K562 (cell line): ENCODE data around the gene CRYM. TPM values are rescaled to one million over a fixed set of nuclear protein-coding genes. Genes with fewer than 3 reads are reported as not detected.
A peak's percentile ranks its signal among the peaks of the same experiment; 100 is the strongest.

ENCODE experiments used
- ATAC-seq: fragments of 200-7000 bp; cut with Tn5 transposase; 3 replicates; pipeline ENCODE4 v1.9.1; 2020; ENCODE audit warnings: moderate library complexity
- BruUV-seq: library from RNA; stranded (reverse); fragments of 400-500 nt; replicated peaks from 2 replicates; lab custom pipeline; 2021; lab: Mats Ljungman, UMichigan
- CTCF ChIA-PET: fragments of 300-600 bp; formaldehyde crosslinking; extraction: SDS; loops from one replicate; lab custom pipeline; 2021; ENCODE audit warnings: low intra/inter-chr PET ratio; lab: Yijun Ruan, JAX
- POLR2A ChIA-PET: fragments of 300-600, 350-650 bp; sonication (Branson Sonifier 250); formaldehyde crosslinking; extraction: SDS; loops from one replicate; lab custom pipeline; 2021; ENCODE audit warnings: antibody characterized with exemption, inconsistent platforms; lab: Yijun Ruan, JAX
- DNase-seq, 4 experiments: peaks; one replicate each; pipeline versions ENCODE4 v3.0.0 to v3.0.0-alpha.2; 2011 to 2018; ENCODE audit warnings: low spot score in 3 of 4, mixed read lengths in 3 of 4; ENCODE audit errors: extremely low read depth in 1 of 4
- FAIRE-seq: peaks from 2 replicates; lab custom pipeline; 2011; peaks lifted over from hg19 to GRCh38; lab: Jason Lieb, UNC
- H2AFZ ChIP-seq: 2 replicates; pipeline ENCODE4 v1.6.0; 2011; ENCODE audit warnings: low read depth, low read length, control low read depth, inconsistent platforms
- H3K27ac ChIP-seq: fragments of 200-600 bp; 3 replicates; pipeline ENCODE4 v1.8.0; 2011; ENCODE audit warnings: low read depth, mild to moderate bottlenecking, control low read depth, inconsistent platforms, low read length, moderate library complexity, mixed read lengths; ENCODE audit errors: extremely low read depth
- H3K27me3 ChIP-seq, 2 experiments: fragments of 300-600 bp in 1 of 2; 2 replicates in 1 of 2; 3 replicates in 1 of 2; pipeline versions ENCODE4 v1.6.0 to v1.8.0; 2011; ENCODE audit warnings: inconsistent platforms in 2 of 2, low read length in 2 of 2, mild to moderate bottlenecking in 1 of 2, mixed read lengths in 1 of 2, moderate library complexity in 1 of 2; ENCODE audit not compliant: control insufficient read depth in 2 of 2, insufficient read depth in 2 of 2
- H3K36me3 ChIP-seq: fragments of 300-600 bp; 3 replicates; pipeline ENCODE4 v1.8.0; 2011; ENCODE audit warnings: mild to moderate bottlenecking, low read length, inconsistent platforms; ENCODE audit not compliant: control insufficient read depth, insufficient read depth
- H3K4me1 ChIP-seq, 2 experiments: fragments of 200-600 bp in 1 of 2; replicated peaks in 1 of 2; 2 replicates in 1 of 2; 3 replicates in 1 of 2; pipeline versions ENCODE4 v1.5.1 to v1.8.0; 2011; ENCODE audit warnings: inconsistent platforms in 2 of 2, low read length in 2 of 2, mild to moderate bottlenecking in 1 of 2, mixed read lengths in 1 of 2, moderate library complexity in 1 of 2; ENCODE audit not compliant: control insufficient read depth in 2 of 2, insufficient read depth in 2 of 2
- H3K4me2 ChIP-seq: 2 replicates; pipeline ENCODE4 v1.6.1; 2011; ENCODE audit warnings: low read length, control low read depth, inconsistent platforms, mixed read lengths; ENCODE audit not compliant: insufficient read depth
- H3K4me3 ChIP-seq: fragments of 200-600 bp; sonication (generic), shearing (Covaris generic); 2 replicates; pipeline ENCODE4 v1.5.1; 2016; ENCODE audit warnings: control low read depth, inconsistent platforms
- H3K79me2 ChIP-seq: fragments of 200-600 bp; 3 replicates; pipeline ENCODE4 v1.8.0; 2011; ENCODE audit warnings: low read length, inconsistent platforms; ENCODE audit not compliant: control insufficient read depth, insufficient read depth
- H3K9ac ChIP-seq, 2 experiments: 2 replicates each; pipeline versions ENCODE4 v1.6.0 to v1.6.1; 2011; ENCODE audit warnings: low read depth in 2 of 2, low read length in 2 of 2, control low read depth in 1 of 2, inconsistent platforms in 1 of 2, mild to moderate bottlenecking in 1 of 2, mixed read lengths in 1 of 2; ENCODE audit not compliant: insufficient read depth in 1 of 2
- H3K9me1 ChIP-seq: one replicate; pipeline ENCODE4 v1.6.0; 2011; ENCODE audit warnings: inconsistent platforms, mild to moderate bottlenecking, low read length, moderate library complexity; ENCODE audit not compliant: control insufficient read depth, insufficient read depth
- H3K9me3 ChIP-seq: replicated peaks from 2 replicates; pipeline ENCODE4 v1.5.1; 2011; ENCODE audit warnings: low read depth, low read length, inconsistent platforms; ENCODE audit not compliant: control insufficient read depth, insufficient read depth
- H4K20me1 ChIP-seq: replicated peaks from 2 replicates; pipeline ENCODE4 v1.6.1; 2011; ENCODE audit warnings: low read length, inconsistent platforms, mixed read lengths; ENCODE audit not compliant: control insufficient read depth, insufficient read depth
- CBX2 ChIP-seq: fragments of 200-600 bp; sonication (generic); IDR thresholded peaks from one replicate; pipeline ENCODE4 v1.6.1; 2012; ENCODE audit warnings: mild to moderate bottlenecking, low read length, inconsistent platforms; ENCODE audit not compliant: insufficient read depth, poor library complexity, severe bottlenecking
- FOXJ2 ChIP-seq: fragments of 200-800 bp; sonication (Bioruptor generic); IDR thresholded peaks from 2 replicates; pipeline ENCODE4 v1.6.1; 2016; ENCODE audit warnings: missing genetic modification characterization, missing compliant biosample characterization
- JUN ChIP-seq, 2 experiments: sonication (generic) in 1 of 2; formaldehyde crosslinking in 1 of 2; IDR thresholded peaks; 2 replicates each; pipeline versions ENCODE4 v1.6.1 to v1.8.0; 2012 to 2022; ENCODE audit warnings: borderline replicate concordance in 2 of 2, mild to moderate bottlenecking in 2 of 2, improper control_type of control experiment in 1 of 2, low read depth in 1 of 2, low read length in 1 of 2, missing genetic modification reagents in 1 of 2
- MAFF ChIP-seq: IDR thresholded peaks from 2 replicates; pipeline ENCODE4 v1.6.1; 2012; ENCODE audit warnings: low read length, improper control_type of control experiment
- MTA2 ChIP-seq: fragments of 450-650 bp; IDR thresholded peaks from 2 replicates; pipeline ENCODE4 v1.6.1; 2016; ENCODE audit warnings: low read depth
- NRF1 ChIP-seq, 2 experiments: fragments of 450-650 bp; IDR thresholded peaks in 1 of 2; conservative IDR thresholded peaks in 1 of 2; 2 replicates each; pipeline ENCODE4 v1.6.1; 2014; ENCODE audit warnings: mild to moderate bottlenecking in 2 of 2
- PHB2 ChIP-seq: fragments of 450-650 bp; IDR thresholded peaks from 2 replicates; pipeline ENCODE4 v1.6.1; 2017; ENCODE audit warnings: low read depth
- TOE1 ChIP-seq, 2 experiments: fragments of 450-650 bp in 1 of 2; sonication (generic) in 1 of 2; formaldehyde crosslinking in 1 of 2; IDR thresholded peaks; 2 replicates each; pipeline versions ENCODE4 v1.7.1 to v1.8.0; 2016 to 2022; ENCODE audit warnings: borderline replicate concordance in 2 of 2, mild to moderate bottlenecking in 2 of 2, antibody characterized with exemption in 1 of 2, inconsistent platforms in 1 of 2, low read depth in 1 of 2, missing genetic modification reagents in 1 of 2, moderate library complexity in 1 of 2
- XRCC5 ChIP-seq: fragments of 200-400 bp; formaldehyde crosslinking; IDR thresholded peaks from 2 replicates; pipeline ENCODE4 v1.6.1; 2017; ENCODE audit warnings: low read depth, mild to moderate bottlenecking, low read length
- ZNF316 ChIP-seq: fragments of 450-650 bp; IDR thresholded peaks from 2 replicates; pipeline ENCODE4 v1.6.1; 2016
- ZNF507 ChIP-seq: conservative IDR thresholded peaks from 2 replicates; pipeline ENCODE4 v1.6.1; 2017; ENCODE audit warnings: missing genetic modification characterization, missing compliant biosample characterization
- ZNF586 ChIP-seq: fragments of 450-650 bp; formaldehyde crosslinking; conservative IDR thresholded peaks from 2 replicates; pipeline ENCODE4 v1.4.0; 2020; ENCODE audit warnings: mild to moderate bottlenecking, moderate library complexity
- WGBS: fragments of 100-300 bp; shearing (Covaris generic); methylation state at CpG from one replicate; pipeline ENCODE4 v1.1.6; 2016; ENCODE audit warnings: low coverage, mixed read lengths; ENCODE audit not compliant: insufficient coverage; ENCODE audit errors: missing lambda C conversion rate; 5-methylcytosine and 5-hydroxymethylcytosine counted together
- in situ Hi-C: fragments of 300-500 bp; cut with MboI; formaldehyde crosslinking; loops from 4 replicates; pipeline ENCODE4 v1.15.0; 2018; ENCODE audit warnings: inconsistent platforms, mixed read lengths
- intact Hi-C: fragments of 100-400 bp; cut with micrococcal nuclease; formaldehyde crosslinking; loops from 2 replicates; pipeline ENCODE4 v1.14.2; 2022
- polyA plus RNA-seq, 8 experiments: library from polyadenylated mRNA; depleted of rRNA in 4 of 8; stranded (reverse) in 5 of 8; unstranded in 3 of 8; fragments of >200 nt; fragmentation: Nextera tagmentation in 2 of 8; fragmentation: Illumina TruSeq in 1 of 8; extraction: Ambion mirVana in 2 of 8; extraction: Trizol in 1 of 8; gene quantifications; 2 replicates each; pipeline versions ENCODE4 v1.2.1 to v1.2.3, GENCODE V29; 2011 to 2014; ENCODE audit warnings: inconsistent platforms in 1 of 8, missing spikeins in 1 of 8
- total RNA-seq, 7 experiments: library from RNA; depleted of rRNA in 6 of 7; stranded (reverse); fragments of >200 nt in 6 of 7; fragmentation: Illumina TruSeq in 2 of 7; extraction: Trizol in 2 of 7; gene quantifications; 2 replicates each; pipeline versions ENCODE4 v1.2.1 to v1.2.3, GENCODE V29; 2011 to 2021; ENCODE audit warnings: low replicate concordance in 1 of 7
- TF ChIP-seq, protein P1 (sequence below): fragments of 450-650 bp; IDR thresholded peaks from 2 replicates; pipeline ENCODE4 v1.6.1; 2016
- TF ChIP-seq, protein P2 (sequence below): sonication (generic); formaldehyde crosslinking; IDR thresholded peaks from 2 replicates; pipeline ENCODE4 v1.8.0; 2022; ENCODE audit warnings: missing genetic modification reagents, mild to moderate bottlenecking, moderate library complexity, borderline replicate concordance

Gene CRYM
- total and polyA plus RNA-seq, 9 of the 15 experiments (the other 6 are each of a cell fraction or from before 2014, with no cell fraction given): 0.08 to 0.98 (median 0.47) TPM

DNA sequence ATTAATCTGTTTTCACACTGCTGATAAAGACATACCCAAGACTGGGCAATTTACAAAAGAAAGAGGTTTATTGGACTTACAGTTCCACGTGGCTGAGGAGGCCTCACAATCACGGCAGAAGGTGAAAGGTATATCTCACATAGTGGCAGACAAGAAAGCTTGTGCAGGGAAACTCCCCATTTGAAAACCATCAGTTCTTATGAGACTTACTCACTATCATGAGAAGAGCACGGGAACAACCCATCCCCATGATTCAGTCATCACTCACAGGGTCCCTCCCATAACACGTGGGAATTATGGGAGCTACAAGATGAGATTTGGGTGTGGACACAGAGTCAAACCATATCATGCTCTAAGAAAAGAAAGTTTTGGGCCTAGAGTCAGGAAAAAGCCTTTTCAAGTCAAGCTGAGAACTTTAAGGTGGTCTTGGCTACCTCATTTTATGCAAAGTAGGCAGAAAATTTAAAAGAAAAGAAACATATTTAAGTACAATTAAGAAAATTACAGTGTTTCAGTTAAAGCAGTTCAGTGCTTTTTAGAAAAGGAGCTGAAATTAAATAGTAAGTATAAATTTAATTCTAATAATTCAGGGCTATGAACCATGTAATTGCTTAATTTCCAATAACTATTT, 24.9 kb upstream of the CRYM start:
- peak; percentile 23 to 53 (median 34) for DNase-seq
- H2AFZ ChIP-seq: no peak overlapping the region
- TF ChIP-seq CBX2 (no peak), TOE1 (IDR thresholded peaks at IDR 0.05; ENCODE audit: borderline replicate concordance) (0 out of 2 replicates have a peak, but pooled peaks have one; percentile 38), TOE1 (CRISPR knock-in tag; IDR thresholded peaks at IDR 0.05; ENCODE audit: borderline replicate concordance, low read depth) (no peak), MAFF (0 out of 2 replicates have a peak, but pooled peaks have one; percentile 54), ZNF586 (no peak), FOXJ2 (tag) (no peak), PHB2 (no peak), XRCC5 (no peak), ZNF507 (tag) (no peak), JUN (IDR thresholded peaks at IDR 0.05; ENCODE audit: borderline replicate concordance, low read depth, low read length) (peak; percentile 51; the same call in 1 of the 2 replicates), JUN (CRISPR knock-in tag; IDR thresholded peaks at IDR 0.05; ENCODE audit: borderline replicate concordance) (no peak), ZNF316 (peak; percentile 85), NRF1 (conservative IDR thresholded peaks at IDR 0.05 in 1 of 2, IDR thresholded peaks at IDR 0.05 in 1 of 2) (no peak), MTA2 (no peak)
- TF ChIP-seq, protein P1, sequence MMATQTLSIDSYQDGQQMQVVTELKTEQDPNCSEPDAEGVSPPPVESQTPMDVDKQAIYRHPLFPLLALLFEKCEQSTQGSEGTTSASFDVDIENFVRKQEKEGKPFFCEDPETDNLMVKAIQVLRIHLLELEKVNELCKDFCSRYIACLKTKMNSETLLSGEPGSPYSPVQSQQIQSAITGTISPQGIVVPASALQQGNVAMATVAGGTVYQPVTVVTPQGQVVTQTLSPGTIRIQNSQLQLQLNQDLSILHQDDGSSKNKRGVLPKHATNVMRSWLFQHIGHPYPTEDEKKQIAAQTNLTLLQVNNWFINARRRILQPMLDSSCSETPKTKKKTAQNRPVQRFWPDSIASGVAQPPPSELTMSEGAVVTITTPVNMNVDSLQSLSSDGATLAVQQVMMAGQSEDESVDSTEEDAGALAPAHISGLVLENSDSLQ: peak; percentile 32; the same call in 1 of the 2 replicates
- TF ChIP-seq, protein P2, sequence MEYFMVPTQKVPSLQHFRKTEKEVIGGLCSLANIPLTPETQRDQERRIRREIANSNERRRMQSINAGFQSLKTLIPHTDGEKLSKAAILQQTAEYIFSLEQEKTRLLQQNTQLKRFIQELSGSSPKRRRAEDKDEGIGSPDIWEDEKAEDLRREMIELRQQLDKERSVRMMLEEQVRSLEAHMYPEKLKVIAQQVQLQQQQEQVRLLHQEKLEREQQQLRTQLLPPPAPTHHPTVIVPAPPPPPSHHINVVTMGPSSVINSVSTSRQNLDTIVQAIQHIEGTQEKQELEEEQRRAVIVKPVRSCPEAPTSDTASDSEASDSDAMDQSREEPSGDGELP: no peak

More for the DNA sequence above, 24.9 kb upstream of the CRYM start:
- H3K4me3 ChIP-seq: no peak overlapping the region
- CTCF ChIA-PET: no interaction called here
- peaks cover 13% of the 10 kb centered on the region in 2 experiments; a peak in 4 of 5 replicates for H3K4me1 ChIP-seq
- WGBS: 4% methylated on average over 4 of the region's 4 CpGs
- no TSS peak for BruUV-seq
- no peak overlapping the region for H3K4me2 ChIP-seq
- no peaks in the 10 kb centered on the region for H3K27me3 ChIP-seq
- POLR2A ChIA-PET: interaction anchor here (1.1 to 1.7 kb wide), 3 partner anchors 10 to 888 kb away, joined by 3 to 5 read pairs (median 4); no protein-coding TSS in a partner anchor
- ATAC-seq (no peak), FAIRE-seq (peak; percentile 58)
- no peaks in the 10 kb centered on the region for H3K9me1 ChIP-seq
- H3K9ac ChIP-seq: no peak overlapping the region
- H3K9me3 ChIP-seq: no peaks in the 10 kb centered on the region
- in situ Hi-C loops: loop anchor here (25.0 kb wide), 1 partner anchor 259 kb away; no protein-coding TSS in a partner anchor
- H3K36me3 ChIP-seq: no peaks in the 10 kb centered on the region
- no peak overlapping the region for H3K27ac ChIP-seq
- no peaks in the 10 kb centered on the region for H4K20me1 ChIP-seq
- intact Hi-C loops: loop anchor here (5.0 to 10.0 kb wide), 2 partner anchors 249 to 448 kb away; no protein-coding TSS in a partner anchor
- H3K79me2 ChIP-seq: no peaks in the 10 kb centered on the region
